WTC11 (cell line): ENCODE data around the gene FAM193A. TPM values are rescaled to one million over a fixed set of nuclear protein-coding genes. Genes with fewer than 3 reads are reported as not detected.
A peak's percentile ranks its signal among the peaks of the same experiment; 100 is the strongest.

ENCODE experiments used
- ATAC-seq: fragments of 200-7000 bp; cut with Tn5 transposase; 2 replicates; pipeline ENCODE4 v1.10.0; 2021; ENCODE audit warnings: mild to moderate bottlenecking, moderate library complexity
- CTCF ChIA-PET: fragments of 300-600 bp; sonication (Branson Sonifier 250); formaldehyde crosslinking; loops from one replicate; lab custom pipeline; 2021; ENCODE audit warnings: antibody characterized with exemption; lab: Charles Lee
- POLR2A ChIA-PET: fragments of 350-600 bp; sonication (Branson Sonifier 250); formaldehyde crosslinking; loops from one replicate; lab custom pipeline; 2021; ENCODE audit warnings: antibody characterized with exemption; lab: Charles Lee
- DNase-seq: peaks from one replicate; pipeline ENCODE4 v3.0.0; 2021; ENCODE audit warnings: low spot score
- H3K27ac Mint-ChIP-seq: 2 replicates; pipeline ENCODE4 v1.8.0; 2021; ENCODE audit warnings: mixed read lengths
- H3K27me3 Mint-ChIP-seq: 2 replicates; pipeline ENCODE4 v1.8.0; 2021; ENCODE audit warnings: low read depth, mild to moderate bottlenecking, moderate library complexity, mixed read lengths
- H3K36me3 Mint-ChIP-seq: 2 replicates; pipeline ENCODE4 v1.8.0; 2021; ENCODE audit warnings: mixed read lengths
- H3K4me1 Mint-ChIP-seq: 2 replicates; pipeline ENCODE4 v1.8.0; 2022; ENCODE audit warnings: mixed read lengths
- H3K4me3 Mint-ChIP-seq: 2 replicates; pipeline ENCODE4 v1.8.0; 2021; ENCODE audit warnings: mild to moderate bottlenecking, moderate library complexity, mixed read lengths
- H3K9me3 Mint-ChIP-seq: 2 replicates; pipeline ENCODE4 v1.8.0; 2021; ENCODE audit warnings: mixed read lengths
- ATF1 ChIP-seq: sonication (generic); formaldehyde crosslinking; IDR thresholded peaks from 2 replicates; pipeline ENCODE4 v1.8.1; 2023; ENCODE audit warnings: mild to moderate bottlenecking, moderate library complexity, missing genetic modification reagents
- ATF6 ChIP-seq: sonication (generic); formaldehyde crosslinking; IDR thresholded peaks from 2 replicates; pipeline ENCODE4 v1.8.1; 2023; ENCODE audit warnings: mild to moderate bottlenecking, missing genetic modification reagents
- E2F4 ChIP-seq: sonication (generic); formaldehyde crosslinking; IDR thresholded peaks from 2 replicates; pipeline ENCODE4 v1.8.1; 2022; ENCODE audit warnings: low read depth, mild to moderate bottlenecking, moderate library complexity, missing genetic modification reagents, borderline replicate concordance
- ELF4 ChIP-seq: sonication (generic); formaldehyde crosslinking; IDR thresholded peaks from 2 replicates; pipeline ENCODE4 v1.8.1; 2022; ENCODE audit warnings: low read depth, mild to moderate bottlenecking, moderate library complexity, missing genetic modification reagents
- HMGXB4 ChIP-seq: sonication (generic); formaldehyde crosslinking; IDR thresholded peaks from 2 replicates; pipeline ENCODE4 v1.8.1; 2023; ENCODE audit warnings: mild to moderate bottlenecking, moderate library complexity, missing genetic modification reagents
- JAZF1 ChIP-seq: fragments of 250-450 bp; sonication (Bioruptor Pico); IDR thresholded peaks from 2 replicates; pipeline ENCODE4 v1.9.0; 2021; ENCODE audit warnings: moderate library complexity, mild to moderate bottlenecking, inconsistent platforms
- MLX ChIP-seq: sonication (generic); formaldehyde crosslinking; IDR thresholded peaks from 2 replicates; pipeline ENCODE4 v1.8.1; 2023; ENCODE audit warnings: mild to moderate bottlenecking, missing genetic modification reagents, moderate library complexity
- MYBL2 ChIP-seq: sonication (generic); formaldehyde crosslinking; IDR thresholded peaks from 2 replicates; pipeline ENCODE4 v1.8.1; 2023; ENCODE audit warnings: mild to moderate bottlenecking, moderate library complexity, missing genetic modification reagents
- NFE2L1 ChIP-seq: sonication (generic); formaldehyde crosslinking; IDR thresholded peaks from 2 replicates; pipeline ENCODE4 v1.8.1; 2023; ENCODE audit warnings: missing genetic modification reagents
- NR2C2 ChIP-seq: sonication (generic); formaldehyde crosslinking; IDR thresholded peaks from 2 replicates; pipeline ENCODE4 v1.8.0; 2022; ENCODE audit warnings: mild to moderate bottlenecking, missing genetic modification reagents
- PRDM15 ChIP-seq: sonication (generic); formaldehyde crosslinking; IDR thresholded peaks from 2 replicates; pipeline ENCODE4 v1.8.0; 2022; ENCODE audit warnings: missing genetic modification reagents
- SOX15 ChIP-seq: fragments of 250-450 bp; sonication (Bioruptor Pico); IDR thresholded peaks from 2 replicates; pipeline ENCODE4 v1.9.0; 2021; ENCODE audit warnings: mild to moderate bottlenecking
- TEAD4 ChIP-seq: sonication (generic); formaldehyde crosslinking; IDR thresholded peaks from 2 replicates; pipeline ENCODE4 v1.8.0; 2022; ENCODE audit warnings: mild to moderate bottlenecking, missing genetic modification reagents
- TP53 ChIP-seq: sonication (generic); formaldehyde crosslinking; IDR thresholded peaks from 2 replicates; pipeline ENCODE4 v1.8.1; 2023; ENCODE audit warnings: mild to moderate bottlenecking, missing genetic modification reagents
- USF2 ChIP-seq: sonication (generic); formaldehyde crosslinking; IDR thresholded peaks from 2 replicates; pipeline ENCODE4 v1.8.1; 2023; ENCODE audit warnings: mild to moderate bottlenecking, missing genetic modification reagents, moderate library complexity
- ZMAT4 ChIP-seq: fragments of 250-450 bp; sonication (Bioruptor Pico); IDR thresholded peaks from 2 replicates; pipeline ENCODE4 v1.9.0; 2021; ENCODE audit warnings: mild to moderate bottlenecking
- ZNF219 ChIP-seq: sonication (generic); formaldehyde crosslinking; IDR thresholded peaks from 2 replicates; pipeline ENCODE4 v1.8.0; 2023; ENCODE audit warnings: missing genetic modification reagents, mild to moderate bottlenecking, borderline replicate concordance
- total RNA-seq: library from RNA; stranded (reverse); gene quantifications from 3 replicates; pipeline ENCODE4 v1.2.3, GENCODE V29; 2021

The FAM193A gene
- total RNA-seq, 1 experiment from 2014 or later = 28.1 TPM

GRCh38 chr4:2570551-2571222 is 34.2 kb downstream of the FAM193A start:
- CTCF ChIA-PET = no interaction called here
- H3K36me3 Mint-ChIP-seq = no peaks in the 10 kb centered on the region

More at GRCh38 chr4:2570551-2571222, 34.2 kb downstream of the FAM193A start:
- DNase-seq = no peak
- H3K4me1 Mint-ChIP-seq = peaks cover 39% of the 10 kb centered on the region
- no peak overlapping the region for H3K4me3 Mint-ChIP-seq
- TF ChIP-seq USF2 (no peak), TP53 (CRISPR knock-in tag) (no peak), SOX15 (CRISPR knock-in tag) (no peak), TEAD4 (CRISPR knock-in tag) (no peak), MLX (CRISPR knock-in tag) (no peak), ELF4 (CRISPR knock-in tag) (no peak), E2F4 (no peak), HMGXB4 (CRISPR knock-in tag) (no peak), NR2C2 (no peak), NFE2L1 (no peak), ZMAT4 (CRISPR knock-in tag) (no peak), PRDM15 (CRISPR knock-in tag) (no peak), JAZF1 (CRISPR knock-in tag) (no peak), ATF6 (CRISPR knock-in tag) (no peak), ATF1 (CRISPR knock-in tag) (no peak), MYBL2 (no peak), ZNF219 (CRISPR knock-in tag) (no peak)
- TF ChIP-seq, all 79 proteins: peak for 0
- no peaks in the 10 kb centered on the region for H3K9me3 Mint-ChIP-seq
- no peaks in the 10 kb centered on the region for H3K27me3 Mint-ChIP-seq
- POLR2A ChIA-PET = interaction anchor here (1.1 kb wide), 1 partner anchor 24 kb away, joined by 3 read pairs; no protein-coding TSS in a partner anchor
- peak overlapping the region; percentile 90 for H3K27ac Mint-ChIP-seq
- peak; percentile 67 for ATAC-seq
